ENCODE results near the gene LRRK1.

LRRK1 gene

GRCh38 chr15:101046826-101047225 is 127.7 kb downstream of the LRRK1 start:
- Histone ChIP-seq H3K36me3 (ENCODE audit: control insufficient read depth in 2 of 2, insufficient read depth in 2 of 2, low read length in 2 of 2) (peaks cover 0 to 3% of the 10 kb centered on the region in 2 donors), H3K4me3 (ENCODE audit: low read length in 2 of 2) (no peak overlapping the region), H3K4me1 (ENCODE audit: control insufficient read depth, insufficient read depth, low read length) (peaks cover 2% of the 10 kb centered on the region), H3K9me3 (ENCODE audit: control insufficient read depth in 2 of 2, low read length in 2 of 2) (no peaks in the 10 kb centered on the region), H3K27me3 (ENCODE audit: control insufficient read depth in 1 of 2, insufficient read depth in 2 of 2, low read length in 2 of 2) (no peaks in the 10 kb centered on the region), H3K9ac (ENCODE audit: low read length in 2 of 2) (no peak overlapping the region), H3K27ac (ENCODE audit: low read length) (no peak overlapping the region)

- Histone ChIP-seq H3K9ac (ENCODE audit: low read length in 2 of 2) (no peak overlapping the region), H3K4me1 (ENCODE audit: control insufficient read depth, insufficient read depth, low read length) (peaks cover 2% of the 10 kb centered on the region), H3K4me3 (ENCODE audit: low read length in 2 of 2) (no peak overlapping the region), H3K27ac (ENCODE audit: low read length) (no peak overlapping the region), H3K9me3 (ENCODE audit: control insufficient read depth in 2 of 2, low read length in 2 of 2) (no peaks in the 10 kb centered on the region), H3K27me3 (ENCODE audit: control insufficient read depth in 1 of 2, insufficient read depth in 2 of 2, low read length in 2 of 2) (no peaks in the 10 kb centered on the region), H3K36me3 (ENCODE audit: control insufficient read depth in 2 of 2, insufficient read depth in 2 of 2, low read length in 2 of 2) (peaks cover 0 to 3% of the 10 kb centered on the region in 2 donors)
Measured at GRCh38 chr15:101047301-101047781, 128.2 kb downstream of the LRRK1 start.

- no peaks in the 10 kb centered on the region for H3K9me3 ChIP-seq (ENCODE audit: control insufficient read depth in 2 of 2, low read length in 2 of 2)
- no peaks in the 10 kb centered on the region for H3K27me3 ChIP-seq (ENCODE audit: control insufficient read depth in 1 of 2, insufficient read depth in 2 of 2, low read length in 2 of 2)
- H3K4me3 ChIP-seq (ENCODE audit: low read length in 2 of 2) = no peak overlapping the region
- H3K27ac ChIP-seq (ENCODE audit: low read length) = no peak overlapping the region
- H3K4me1 ChIP-seq (ENCODE audit: control insufficient read depth, insufficient read depth, low read length) = peaks cover 2% of the 10 kb centered on the region
- H3K9ac ChIP-seq (ENCODE audit: low read length in 2 of 2) = no peak overlapping the region
- H3K36me3 ChIP-seq (ENCODE audit: control insufficient read depth in 2 of 2, insufficient read depth in 2 of 2, low read length in 2 of 2) = peaks cover 0 to 2% of the 10 kb centered on the region in 2 donors
Measured at GRCh38 chr15:101048176-101048575, 129.0 kb downstream of the LRRK1 start.

GRCh38 chr15:101048581-101049030 is 129.4 kb downstream of the LRRK1 start:
- Histone ChIP-seq H3K9me3 (ENCODE audit: control insufficient read depth in 2 of 2, low read length in 2 of 2) (no peaks in the 10 kb centered on the region), H3K27ac (ENCODE audit: low read length) (no peak overlapping the region), H3K36me3 (ENCODE audit: control insufficient read depth in 2 of 2, insufficient read depth in 2 of 2, low read length in 2 of 2) (peaks cover 0 to 4% of the 10 kb centered on the region in 2 donors), H3K27me3 (ENCODE audit: control insufficient read depth in 1 of 2, insufficient read depth in 2 of 2, low read length in 2 of 2) (no peaks in the 10 kb centered on the region), H3K4me1 (ENCODE audit: control insufficient read depth, insufficient read depth, low read length) (peaks cover 2% of the 10 kb centered on the region), H3K4me3 (ENCODE audit: low read length in 2 of 2) (no peak overlapping the region), H3K9ac (ENCODE audit: low read length in 2 of 2) (no peak overlapping the region)

- no peak overlapping the region for H3K27ac ChIP-seq (ENCODE audit: low read length)
- H3K4me1 ChIP-seq (ENCODE audit: control insufficient read depth, insufficient read depth, low read length) = peaks cover 2% of the 10 kb centered on the region
- peaks cover 0 to 2% of the 10 kb centered on the region in 2 donors for H3K36me3 ChIP-seq (ENCODE audit: control insufficient read depth in 2 of 2, insufficient read depth in 2 of 2, low read length in 2 of 2)
- no peaks in the 10 kb centered on the region for H3K9me3 ChIP-seq (ENCODE audit: control insufficient read depth in 2 of 2, low read length in 2 of 2)
- no peak overlapping the region for H3K4me3 ChIP-seq (ENCODE audit: low read length in 2 of 2)
- H3K9ac ChIP-seq (ENCODE audit: low read length in 2 of 2) = no peak overlapping the region
- H3K27me3 ChIP-seq (ENCODE audit: control insufficient read depth in 1 of 2, insufficient read depth in 2 of 2, low read length in 2 of 2) = no peaks in the 10 kb centered on the region
Measured at GRCh38 chr15:101049282-101049681, 130.1 kb downstream of the LRRK1 start.

DNA sequence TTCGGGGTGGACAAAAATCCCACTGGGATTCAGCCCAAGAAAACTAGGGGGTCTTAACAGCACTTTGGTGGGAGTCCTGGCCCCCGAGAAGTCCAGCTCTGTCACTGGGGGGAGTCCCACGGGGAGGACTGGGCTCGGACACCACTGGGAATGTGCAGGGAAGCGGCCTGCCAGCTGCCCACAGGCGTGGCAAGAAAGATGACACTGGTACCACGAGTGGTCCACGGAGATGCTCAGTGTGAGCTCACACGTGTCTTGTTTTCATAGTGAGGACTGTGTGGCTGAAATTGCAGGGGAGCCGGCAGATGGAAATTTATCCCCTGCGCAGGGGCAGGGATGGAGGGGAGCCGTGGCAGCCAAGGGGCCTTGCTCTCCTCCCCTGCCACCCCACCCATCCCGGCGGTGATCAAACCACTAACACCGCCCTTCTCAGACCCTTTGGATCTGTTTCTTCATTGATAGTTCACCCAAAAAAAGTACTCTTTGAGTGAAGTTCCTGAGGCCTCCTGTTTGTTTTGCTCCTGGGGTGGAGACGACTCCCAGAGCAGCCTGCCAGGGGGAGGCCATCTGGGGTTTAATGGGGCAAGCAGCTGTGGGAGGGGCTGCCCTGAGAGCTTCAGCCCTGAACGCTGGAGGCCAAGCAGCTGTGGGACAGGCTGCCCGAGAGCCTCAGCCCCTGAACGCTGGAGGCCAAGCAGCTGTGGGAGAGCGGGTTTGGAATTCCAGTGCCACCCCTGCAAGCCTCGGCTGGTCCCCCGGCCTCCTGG is 130.9 kb downstream of the LRRK1 start:
- Histone ChIP-seq H3K9ac (ENCODE audit: low read length in 2 of 2) (no peak overlapping the region), H3K4me1 (ENCODE audit: control insufficient read depth, insufficient read depth, low read length) (peaks cover 2% of the 10 kb centered on the region), H3K9me3 (ENCODE audit: control insufficient read depth in 2 of 2, low read length in 2 of 2) (no peaks in the 10 kb centered on the region), H3K4me3 (ENCODE audit: low read length in 2 of 2) (no peak overlapping the region), H3K27ac (ENCODE audit: low read length) (no peak overlapping the region), H3K36me3 (ENCODE audit: control insufficient read depth in 2 of 2, insufficient read depth in 2 of 2, low read length in 2 of 2) (peaks cover 0 to 4% of the 10 kb centered on the region in 2 donors), H3K27me3 (ENCODE audit: control insufficient read depth in 1 of 2, insufficient read depth in 2 of 2, low read length in 2 of 2) (no peaks in the 10 kb centered on the region)

DNA sequence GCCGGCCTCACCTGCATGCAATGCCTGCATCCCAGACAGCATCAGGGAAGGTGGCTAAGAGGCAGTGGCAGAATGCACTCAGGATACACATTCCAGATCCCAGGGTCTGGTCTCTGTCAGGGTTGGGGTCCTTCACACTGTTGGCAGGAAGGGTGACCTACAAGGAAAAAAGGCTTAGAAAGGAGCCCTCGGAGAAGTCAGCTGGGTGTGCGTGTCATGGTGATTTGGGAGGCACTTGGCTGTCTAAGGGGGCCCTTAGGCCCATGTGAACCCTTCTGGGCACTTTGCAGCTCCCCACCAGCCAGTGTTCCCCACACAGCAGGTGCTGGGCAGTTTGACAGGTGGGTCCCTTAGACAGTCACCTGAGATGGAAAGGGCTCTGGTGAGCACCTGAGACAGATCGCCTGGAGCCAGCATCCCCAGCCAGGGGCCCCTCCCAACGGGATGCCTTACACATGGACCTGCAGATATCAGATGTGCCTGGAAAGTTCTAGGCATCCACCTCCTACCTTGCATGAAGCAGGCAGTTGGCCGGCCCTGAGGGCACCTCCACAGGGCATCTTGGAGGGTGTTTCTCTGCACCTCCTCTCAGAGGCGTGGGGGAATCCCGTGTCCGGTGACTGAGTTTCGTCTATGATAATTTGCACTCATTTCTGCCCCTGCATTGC is 131.6 kb downstream of the LRRK1 start:
- Histone ChIP-seq H3K9me3 (ENCODE audit: control insufficient read depth in 2 of 2, low read length in 2 of 2) (no peaks in the 10 kb centered on the region), H3K27ac (ENCODE audit: low read length) (no peak overlapping the region)

DNA sequence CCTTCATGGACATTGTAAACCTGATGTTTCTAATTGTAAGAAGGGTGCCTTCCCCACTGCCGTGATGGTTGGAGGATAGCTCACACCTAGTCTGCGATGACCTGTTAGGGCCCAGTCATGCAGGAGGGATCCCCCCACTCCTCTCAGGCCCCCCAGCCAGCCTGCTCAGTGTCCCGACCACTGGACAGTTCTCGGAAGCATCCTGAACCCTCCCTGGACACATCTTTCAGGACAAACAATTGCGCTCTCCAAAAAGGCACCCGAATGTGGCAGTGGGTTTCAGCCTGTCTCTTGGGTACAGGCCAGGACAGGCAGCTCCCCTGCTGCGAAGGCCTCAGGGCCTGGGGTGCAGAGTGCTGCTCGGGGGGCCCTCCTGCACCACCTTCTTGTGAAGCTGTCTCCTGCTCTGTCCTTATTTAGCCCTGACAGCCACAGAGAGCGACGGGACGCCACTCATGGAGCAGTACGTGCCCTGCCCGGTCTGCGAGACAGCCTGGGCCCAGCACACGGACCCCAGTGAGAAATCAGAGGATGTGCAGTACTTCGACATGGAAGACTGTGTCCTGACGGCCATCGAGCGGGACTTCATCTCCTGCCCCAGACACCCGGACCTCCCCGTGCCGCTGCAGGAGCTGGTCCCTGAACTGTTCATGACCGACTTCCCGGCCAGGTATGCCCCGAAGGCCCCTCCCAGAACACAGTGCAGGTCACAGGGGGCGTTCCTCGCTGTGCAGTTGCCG is 132.3 kb downstream of the LRRK1 start:
- Histone ChIP-seq H3K27ac (ENCODE audit: low read length) (no peak overlapping the region), H3K27me3 (ENCODE audit: control insufficient read depth in 1 of 2, insufficient read depth in 2 of 2, low read length in 2 of 2) (no peaks in the 10 kb centered on the region)

More for the DNA sequence above, 131.6 kb downstream of the LRRK1 start:
- H3K36me3 ChIP-seq (ENCODE audit: control insufficient read depth in 2 of 2, insufficient read depth in 2 of 2, low read length in 2 of 2) = peaks cover 0 to 8% of the 10 kb centered on the region in 2 donors
- peaks cover 2% of the 10 kb centered on the region for H3K4me1 ChIP-seq (ENCODE audit: control insufficient read depth, insufficient read depth, low read length)
- no peak overlapping the region for H3K4me3 ChIP-seq (ENCODE audit: low read length in 2 of 2)
- H3K9ac ChIP-seq (ENCODE audit: low read length in 2 of 2) = no peak overlapping the region
- H3K27me3 ChIP-seq (ENCODE audit: control insufficient read depth in 1 of 2, insufficient read depth in 2 of 2, low read length in 2 of 2) = no peaks in the 10 kb centered on the region

DNA sequence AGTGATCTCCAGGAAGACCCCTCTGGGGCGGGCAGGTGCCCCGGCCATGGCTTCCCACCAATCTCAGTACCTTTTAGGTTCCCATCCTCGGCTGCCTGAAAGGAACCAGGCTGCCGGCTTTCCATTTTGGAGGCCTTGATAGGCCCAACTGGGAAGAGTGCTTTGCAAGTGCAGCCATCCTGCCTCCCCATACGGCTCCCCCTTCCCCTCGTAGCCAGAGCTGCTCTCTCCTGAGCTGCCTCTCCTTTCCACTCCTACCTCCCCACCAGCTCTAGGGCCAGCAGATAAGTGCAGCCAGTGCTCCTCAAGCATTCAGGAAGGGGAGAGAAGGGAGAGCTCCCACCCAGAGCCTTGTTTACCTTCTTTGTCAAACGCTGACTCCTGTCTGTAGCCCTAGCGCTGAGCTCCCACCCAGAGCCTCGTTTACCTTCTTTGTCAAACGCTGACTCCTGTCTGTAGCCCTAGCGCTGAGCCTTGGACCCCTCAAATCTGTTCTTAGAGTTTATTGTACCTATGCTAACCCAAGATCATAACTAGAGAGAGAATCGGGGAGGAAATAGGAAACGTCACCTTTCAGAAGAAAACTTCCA is 133.0 kb downstream of the LRRK1 start:
- Histone ChIP-seq H3K36me3 (ENCODE audit: control insufficient read depth in 2 of 2, insufficient read depth in 2 of 2, low read length in 2 of 2) (peaks cover 0 to 12% of the 10 kb centered on the region in 2 donors), H3K27ac (ENCODE audit: low read length) (no peak overlapping the region), H3K9me3 (ENCODE audit: control insufficient read depth in 2 of 2, low read length in 2 of 2) (no peaks in the 10 kb centered on the region), H3K9ac (ENCODE audit: low read length in 2 of 2) (no peak overlapping the region), H3K27me3 (ENCODE audit: control insufficient read depth in 1 of 2, insufficient read depth in 2 of 2, low read length in 2 of 2) (no peaks in the 10 kb centered on the region), H3K4me1 (ENCODE audit: control insufficient read depth, insufficient read depth, low read length) (no peaks in the 10 kb centered on the region), H3K4me3 (ENCODE audit: low read length in 2 of 2) (no peak overlapping the region)

More for the DNA sequence above, 132.3 kb downstream of the LRRK1 start:
- Histone ChIP-seq H3K4me1 (ENCODE audit: control insufficient read depth, insufficient read depth, low read length) (no peaks in the 10 kb centered on the region), H3K4me3 (ENCODE audit: low read length in 2 of 2) (no peak overlapping the region), H3K36me3 (ENCODE audit: control insufficient read depth in 2 of 2, insufficient read depth in 2 of 2, low read length in 2 of 2) (peaks cover 0 to 8% of the 10 kb centered on the region in 2 donors), H3K9me3 (ENCODE audit: control insufficient read depth in 2 of 2, low read length in 2 of 2) (no peaks in the 10 kb centered on the region), H3K9ac (ENCODE audit: low read length in 2 of 2) (no peak overlapping the region)

DNA sequence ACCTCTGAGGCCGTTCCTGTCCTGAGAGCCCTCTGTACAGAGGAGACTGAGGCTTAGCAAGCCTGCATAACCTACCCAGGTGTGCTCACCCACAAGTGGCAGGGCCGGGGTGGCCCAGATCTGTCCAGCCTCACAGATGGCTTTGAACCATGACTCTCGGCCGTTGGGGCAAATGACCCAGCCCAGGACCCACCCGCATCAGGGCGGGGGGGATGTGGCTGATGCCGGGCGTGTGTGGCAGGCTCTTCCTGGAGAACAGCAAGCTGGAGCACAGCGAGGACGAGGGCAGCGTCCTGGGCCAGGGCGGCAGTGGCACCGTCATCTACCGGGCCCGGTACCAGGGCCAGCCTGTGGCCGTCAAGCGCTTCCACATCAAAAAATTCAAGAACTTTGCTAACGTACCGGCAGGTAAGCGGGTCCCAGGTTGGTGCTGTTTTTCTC is 133.5 kb downstream of the LRRK1 start:
- Histone ChIP-seq H3K36me3 (ENCODE audit: control insufficient read depth in 2 of 2, insufficient read depth in 2 of 2, low read length in 2 of 2) (peaks cover 0 to 13% of the 10 kb centered on the region in 2 donors), H3K4me1 (ENCODE audit: control insufficient read depth, insufficient read depth, low read length) (no peaks in the 10 kb centered on the region), H3K9me3 (ENCODE audit: control insufficient read depth in 2 of 2, low read length in 2 of 2) (no peaks in the 10 kb centered on the region), H3K9ac (ENCODE audit: low read length in 2 of 2) (no peak overlapping the region), H3K27me3 (ENCODE audit: control insufficient read depth in 1 of 2, insufficient read depth in 2 of 2, low read length in 2 of 2) (no peaks in the 10 kb centered on the region), H3K27ac (ENCODE audit: low read length) (no peak overlapping the region), H3K4me3 (ENCODE audit: low read length in 2 of 2) (no peak overlapping the region)

Data from stomach smooth muscle (tissue), 2 donors.